Gastrocnemius medialis (tissue), 4 donors: ENCODE results near the gene NFATC3. TPM values are rescaled to one million over a fixed set of nuclear protein-coding genes. Genes with fewer than 3 reads are reported as not detected.
A peak's percentile ranks its signal among the peaks of the same experiment; 100 is the strongest.
"Not testable (repeated sequence)": the region's sequence is repeated elsewhere in the genome, so short reads cannot be mapped to it uniquely, and the experiment has no call there.

Experiments used
- ATAC-seq, 2 donors: fragments of 150-250 bp; one replicate each; pipeline ENCODE4 v1.9.1; 2016
- DNase-seq, 2 donors: peaks; one replicate each; pipeline ENCODE4 v3.0.0-alpha.2; 2019
- H3K27ac ChIP-seq, 4 donors: fragments of 200-600 bp; sonication (generic); 1 replicate in 1 of 4; 2 replicates in 3 of 4; pipeline ENCODE4 v1.5.1; 2016 to 2018; ENCODE audit warnings: mild to moderate bottlenecking in 2 of 4, moderate library complexity in 1 of 4
- H3K27me3 ChIP-seq, 3 donors: fragments of 200-600 bp; sonication (generic) in 2 of 3; 1 replicate in 1 of 3; 2 replicates in 2 of 3; pipeline versions ENCODE4 v1.5.1 to v1.6.0; 2016 to 2019; ENCODE audit warnings: mild to moderate bottlenecking in 1 of 3, moderate library complexity in 1 of 3
- H3K36me3 ChIP-seq, 2 donors: fragments of 200-600 bp; sonication (generic) in 1 of 2; one replicate each; pipeline ENCODE4 v1.5.1; 2017 to 2018
- H3K4me1 ChIP-seq, 2 donors: fragments of 200-600 bp; sonication (generic) in 1 of 2; one replicate each; pipeline ENCODE4 v1.5.1; 2016 to 2017; ENCODE audit warnings: mild to moderate bottlenecking in 2 of 2
- H3K4me3 ChIP-seq, 4 donors: fragments of 200-600 bp; sonication (generic) in 3 of 4; 1 replicate in 1 of 4; 2 replicates in 3 of 4; pipeline ENCODE4 v1.5.1; 2016 to 2019; ENCODE audit warnings: mild to moderate bottlenecking in 2 of 4
- H3K9me3 ChIP-seq, 3 donors: fragments of 200-600 bp; sonication (generic) in 2 of 3; 1 replicate in 1 of 3; 2 replicates in 2 of 3; pipeline ENCODE4 v1.5.1; 2016 to 2019
- CTCF ChIP-seq, 5 experiments: fragments of 450-650 bp in 3 of 5; fragments of 200-600 bp in 2 of 5; sonication (generic) in 2 of 5; IDR thresholded peaks in 4 of 5; conservative IDR thresholded peaks in 1 of 5; 1 replicate in 4 of 5; 2 replicates in 1 of 5; pipeline ENCODE4 v1.5.1; 2016 to 2019; ENCODE audit warnings: antibody characterized with exemption in 5 of 5, mild to moderate bottlenecking in 3 of 5, moderate library complexity in 3 of 5
- POLR2A ChIP-seq, 2 donors: fragments of 450-650 bp; IDR thresholded peaks; one replicate each; pipeline ENCODE4 v1.6.1; 2017; ENCODE audit warnings: antibody characterized with exemption in 2 of 2, mild to moderate bottlenecking in 2 of 2, moderate library complexity in 2 of 2
- in situ Hi-C, 4 donors: fragments of 200-750 bp; cut with MboI; loops; one replicate each; pipeline versions ENCODE4 v1.15.0 to v1.8.0; 2017; ENCODE audit warnings: low sequenced_read_pairs in 4 of 4
- intact Hi-C: fragments of 100-400 bp; cut with DNase I; formaldehyde crosslinking; loops from one replicate; pipeline ENCODE4 v1.15.1; 2023; ENCODE audit warnings: low total_unique reads
- total RNA-seq, 4 donors: library from RNA; depleted of rRNA; stranded (reverse); fragments of >200 nt; gene quantifications; one replicate each; pipeline versions ENCODE4 v1.1.0 to v1.2.3, GENCODE V29; 2016

NFATC3 gene
- total RNA-seq, 4 donors from 2014 or later: 47.9 to 72.7 (median 70.7) TPM

GRCh38 chr16:68116256-68116867 lies 31.2 kb downstream of the NFATC3 start:
- Histone ChIP-seq H3K4me3 (no peak overlapping the region), H3K36me3 (no peaks in the 10 kb centered on the region), H3K27me3 (no peaks in the 10 kb centered on the region), H3K9me3 (no peaks in the 10 kb centered on the region), H3K4me1 (peaks cover 33 to 58% of the 10 kb centered on the region in 2 donors), H3K27ac (peak overlapping the region; percentile 12 to 35 (median 24))
- peak; percentile 16 to 53 (median 44) for TF ChIP-seq CTCF (IDR thresholded peaks at IDR 0.05 in 4 of 5, conservative IDR thresholded peaks at IDR 0.05 in 1 of 5)
- TF ChIP-seq POLR2A (IDR thresholded peaks at IDR 0.05): no peak
- no peak for DNase-seq
- in situ Hi-C loops (no loop called here), intact Hi-C loops (no loop called here)
- peak; percentile 48 to 53 for ATAC-seq

GRCh38 chr16:68117884-68118283 lies 32.7 kb downstream of the NFATC3 start:
- Histone ChIP-seq H3K9me3 (no peaks in the 10 kb centered on the region), H3K27ac (peak overlapping the region in 3 of 4 donors; percentile 12 to 28 (median 19)), H3K4me1 (peaks cover 34 to 66% of the 10 kb centered on the region in 2 donors), H3K4me3 (no peak overlapping the region), H3K36me3 (no peaks in the 10 kb centered on the region), H3K27me3 (no peaks in the 10 kb centered on the region)
- DNase-seq: no peak
- intact Hi-C loops (no loop called here), in situ Hi-C loops (no loop called here)
- TF ChIP-seq POLR2A (IDR thresholded peaks at IDR 0.05): no peak
- no peak for TF ChIP-seq CTCF (IDR thresholded peaks at IDR 0.05 in 4 of 5, conservative IDR thresholded peaks at IDR 0.05 in 1 of 5)
- no peak for ATAC-seq

GRCh38 chr16:68118954-68119353 lies 33.8 kb downstream of the NFATC3 start:
- DNase-seq: not testable (repeated sequence)
- H3K4me1 ChIP-seq: peaks cover 39 to 60% of the 10 kb centered on the region in 2 donors

GRCh38 chr16:68120496-68120895 lies 35.3 kb downstream of the NFATC3 start:
- H3K36me3 ChIP-seq, in situ Hi-C loops, H3K9me3 ChIP-seq, ATAC-seq, H3K27me3 ChIP-seq, H3K4me3 ChIP-seq, DNase-seq, intact Hi-C loops: not testable (repeated sequence)
- peaks cover 29 to 48% of the 10 kb centered on the region in 2 donors for H3K4me1 ChIP-seq
- peak overlapping the region in 3 of 4 donors; percentile 18 to 46 (median 27) for H3K27ac ChIP-seq

More at GRCh38 chr16:68118954-68119353, 33.8 kb downstream of the NFATC3 start:
- H3K27me3 ChIP-seq, ATAC-seq, intact Hi-C loops, H3K4me3 ChIP-seq, in situ Hi-C loops, H3K9me3 ChIP-seq, H3K36me3 ChIP-seq: not testable (repeated sequence)
- peak overlapping the region in 1 of 4 donors; percentile 46 for H3K27ac ChIP-seq

- Histone ChIP-seq H3K36me3 (peaks cover 0 to 7% of the 10 kb centered on the region in 2 donors), H3K4me3 (no peak overlapping the region), H3K27me3 (no peaks in the 10 kb centered on the region), H3K9me3 (no peaks in the 10 kb centered on the region), H3K27ac (no peak overlapping the region), H3K4me1 (peaks cover 32 to 33% of the 10 kb centered on the region in 2 donors)
- in situ Hi-C loops (no loop called here), intact Hi-C loops (no loop called here)
- no peak for TF ChIP-seq CTCF (IDR thresholded peaks at IDR 0.05 in 4 of 5, conservative IDR thresholded peaks at IDR 0.05 in 1 of 5)
- no peak for TF ChIP-seq POLR2A (IDR thresholded peaks at IDR 0.05)
- ATAC-seq (no peak), DNase-seq (no peak)
Measured at GRCh38 chr16:68126395-68126794, 41.2 kb downstream of the NFATC3 start.
